H1 (cell line): ENCODE results near the gene MAPK11. TPM values are rescaled to one million over a fixed set of nuclear protein-coding genes. Genes with fewer than 3 reads are reported as not detected.

Source experiments
- EGR1 ChIP-seq: IDR thresholded peaks from 2 replicates; pipeline ENCODE4 v1.6.1; 2011; ENCODE audit warnings: low read depth, low read length, borderline replicate concordance
- JUN ChIP-seq: IDR thresholded peaks from 2 replicates; pipeline ENCODE4 v1.6.1; 2011; ENCODE audit warnings: low read depth, mild to moderate bottlenecking, improper control_type of control experiment, low read length
- JUND ChIP-seq: IDR thresholded peaks from 2 replicates; pipeline ENCODE4 v1.6.1; 2011; ENCODE audit warnings: mild to moderate bottlenecking, improper control_type of control experiment, low read length
- MAFK ChIP-seq: IDR thresholded peaks from 2 replicates; pipeline ENCODE4 v1.6.1; 2012; ENCODE audit warnings: low read depth, mild to moderate bottlenecking, improper control_type of control experiment, low read length
- TAF1 ChIP-seq: IDR thresholded peaks from 2 replicates; pipeline ENCODE4 v1.6.1; 2011; ENCODE audit warnings: mild to moderate bottlenecking, low read depth, low read length
- polyA plus RNA-seq, 7 experiments: library from polyadenylated mRNA; depleted of rRNA in 3 of 7; stranded (reverse) in 5 of 7; unstranded in 2 of 7; fragments of >200 nt in 5 of 7; fragments of 200-250 nt in 2 of 7; gene quantifications; 1 replicate in 5 of 7; 2 replicates in 1 of 7; 4 replicates in 1 of 7; pipeline versions ENCODE4 v1.2.1 to v1.2.3, GENCODE V29; 2011 to 2013; ENCODE audit warnings: missing spikeins in 2 of 7, mixed read lengths in 2 of 7
- total RNA-seq: library from RNA; stranded (reverse); fragmentation: NEBNext Ultra II Directional; extraction: Animal tissue kit (Norgen Biotek cat#: 25700); gene quantifications from 2 replicates; pipeline ENCODE4 v1.2.1, GENCODE V29; 2021

MAPK11 gene
- total and polyA plus RNA-seq, 2 of the 8 experiments (the other 6 are each of a cell fraction or from before 2014, with no cell fraction given) = 0.70 to 1.5 TPM

DNA sequence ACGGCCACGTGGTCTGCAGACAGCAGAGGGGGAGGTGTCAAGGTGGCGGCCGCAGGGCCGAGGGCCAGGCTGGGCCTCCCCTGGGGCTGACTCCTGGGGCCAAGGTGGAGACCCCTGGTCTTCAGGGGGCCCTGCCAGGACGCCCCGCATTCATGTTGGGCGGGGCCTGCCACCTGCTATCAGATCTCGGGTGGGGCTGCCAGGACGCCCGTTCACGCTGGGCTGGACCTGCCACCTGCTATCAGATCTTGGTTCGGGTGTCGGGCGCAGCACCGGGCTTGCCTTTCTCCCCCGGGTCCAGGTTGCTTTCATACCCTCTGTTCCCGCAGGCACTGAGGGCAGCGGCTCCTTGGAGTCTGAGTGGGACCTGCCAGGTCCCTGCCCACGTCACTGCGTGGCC, 16.1 kb upstream of the MAPK11 start (continued):
- TF ChIP-seq JUND = no peak
- TF ChIP-seq JUN = no peak
- no peak for TF ChIP-seq MAFK
- no peak for TF ChIP-seq TAF1
- no peak for TF ChIP-seq EGR1
